HepG2 (cell line): ENCODE results near the gene EEPD1. TPM values are rescaled to one million over a fixed set of nuclear protein-coding genes. Genes with fewer than 3 reads are reported as not detected.

ENCODE experiments used
- ARID4A ChIP-seq: sonication (generic); formaldehyde crosslinking; IDR thresholded peaks from 2 replicates; pipeline ENCODE4 v1.5.0; 2020; ENCODE audit warnings: mild to moderate bottlenecking, missing genetic modification reagents, borderline replicate concordance
- ARID5B ChIP-seq: IDR thresholded peaks from 2 replicates; pipeline ENCODE4 v1.4.0; 2020; ENCODE audit warnings: mild to moderate bottlenecking, missing genetic modification reagents
- CCDC6 ChIP-seq: sonication (generic); formaldehyde crosslinking; IDR thresholded peaks from 2 replicates; pipeline ENCODE4 v1.8.1; 2022; ENCODE audit warnings: mild to moderate bottlenecking, missing genetic modification reagents, moderate library complexity
- ETV6 ChIP-seq: sonication (generic); formaldehyde crosslinking; conservative IDR thresholded peaks from 2 replicates; pipeline ENCODE4 v1.4.0; 2020; ENCODE audit warnings: missing genetic modification reagents
- HNF4G ChIP-seq, 2 experiments: sonication (generic) in 1 of 2; formaldehyde crosslinking in 1 of 2; IDR thresholded peaks; 2 replicates each; pipeline versions ENCODE4 v1.4.0 to v1.6.1; 2011 to 2020; ENCODE audit warnings: borderline replicate concordance in 2 of 2, low read depth in 2 of 2, mild to moderate bottlenecking in 2 of 2, low read length in 1 of 2, missing genetic modification reagents in 1 of 2, moderate library complexity in 1 of 2
- KDM5B ChIP-seq: sonication (generic); formaldehyde crosslinking; IDR thresholded peaks from 2 replicates; pipeline ENCODE4 v1.4.0; 2020; ENCODE audit warnings: missing genetic modification reagents, mild to moderate bottlenecking, borderline replicate concordance
- KLF11 ChIP-seq: IDR thresholded peaks from 2 replicates; pipeline ENCODE4 v1.6.1; 2016; ENCODE audit warnings: missing compliant biosample characterization
- KLF15 ChIP-seq: sonication (generic); formaldehyde crosslinking; IDR thresholded peaks from 2 replicates; pipeline ENCODE4 v1.8.1; 2023; ENCODE audit warnings: borderline replicate concordance, mild to moderate bottlenecking, inconsistent platforms, missing genetic modification reagents, mixed read lengths
- MBD4 ChIP-seq: IDR thresholded peaks from 2 replicates; pipeline ENCODE4 v1.6.1; 2012; ENCODE audit warnings: low read length, inconsistent platforms, borderline replicate concordance
- NCOA1 ChIP-seq: sonication (generic); formaldehyde crosslinking; IDR thresholded peaks from 2 replicates; pipeline ENCODE4 v1.9.0; 2021; ENCODE audit warnings: missing genetic modification reagents
- PAF1 ChIP-seq: IDR thresholded peaks from 2 replicates; pipeline ENCODE4 v1.6.1; 2016; ENCODE audit warnings: missing genetic modification reagents, missing compliant biosample characterization
- RCOR2 ChIP-seq: IDR thresholded peaks from 2 replicates; pipeline ENCODE4 v1.6.1; 2016; ENCODE audit warnings: missing biosample characterization, missing genetic modification reagents
- SNAPC2 ChIP-seq: sonication (generic); formaldehyde crosslinking; IDR thresholded peaks from 2 replicates; pipeline ENCODE4 v1.8.1; 2022; ENCODE audit warnings: mild to moderate bottlenecking, missing genetic modification reagents
- SP5 ChIP-seq: IDR thresholded peaks from 2 replicates; pipeline ENCODE4 v1.6.1; 2016; ENCODE audit warnings: low read depth, borderline replicate concordance
- TARDBP ChIP-seq: sonication (generic); formaldehyde crosslinking; IDR thresholded peaks from 2 replicates; pipeline ENCODE4 v1.8.0; 2022; ENCODE audit warnings: mild to moderate bottlenecking, missing genetic modification reagents
- TGIF2 ChIP-seq: IDR thresholded peaks from 2 replicates; pipeline ENCODE4 v1.6.1; 2016; ENCODE audit warnings: control low read depth, missing compliant biosample characterization
- ZBTB8A ChIP-seq: sonication (generic); formaldehyde crosslinking; IDR thresholded peaks from 2 replicates; pipeline ENCODE4 v1.4.0; 2020; ENCODE audit warnings: mild to moderate bottlenecking, low read depth, missing genetic modification reagents, borderline replicate concordance
- ZMAT3 ChIP-seq: sonication (generic); formaldehyde crosslinking; conservative IDR thresholded peaks from 2 replicates; pipeline ENCODE4 v1.7.0; 2021; ENCODE audit warnings: missing genetic modification reagents
- ZNF207 ChIP-seq: fragments of 450-650 bp; IDR thresholded peaks from 2 replicates; pipeline ENCODE4 v1.6.1; 2016; ENCODE audit warnings: antibody characterized with exemption, borderline replicate concordance
- ZNF724P ChIP-seq: sonication (generic); formaldehyde crosslinking; IDR thresholded peaks from 2 replicates; pipeline ENCODE4 v1.8.0; 2022; ENCODE audit warnings: missing genetic modification reagents, borderline replicate concordance
- ZNF75D ChIP-seq: sonication (generic); formaldehyde crosslinking; IDR thresholded peaks from 2 replicates; pipeline ENCODE4 v1.8.1; 2023; ENCODE audit warnings: missing genetic modification reagents, mild to moderate bottlenecking, borderline replicate concordance
- polyA plus RNA-seq, 8 experiments: library from polyadenylated mRNA; depleted of rRNA in 3 of 8; stranded (reverse) in 7 of 8; unstranded in 1 of 8; fragments of >200 nt; fragmentation: Illumina TruSeq in 4 of 8; extraction: Trizol in 4 of 8; gene quantifications; 2 replicates each; pipeline versions ENCODE4 v1.2.1 to v1.2.3, GENCODE V29; 2011 to 2016; ENCODE audit warnings: low read depth in 4 of 8, missing spikeins in 1 of 8, mixed read lengths in 1 of 8; ENCODE audit not compliant: insufficient read depth in 1 of 8
- total RNA-seq, 5 experiments: library from RNA; depleted of rRNA; stranded (reverse); fragments of >200 nt; fragmentation: Illumina TruSeq; extraction: Trizol; gene quantifications; 2 replicates each; pipeline ENCODE4 v1.2.3, GENCODE V29; 2016; ENCODE audit warnings: low read depth in 1 of 5
- TF ChIP-seq, protein P1 (sequence below): sonication (generic); formaldehyde crosslinking; IDR thresholded peaks from 2 replicates; pipeline ENCODE4 v1.4.0; 2020; ENCODE audit warnings: low read depth, mild to moderate bottlenecking, missing genetic modification reagents

EEPD1 gene
- total and polyA plus RNA-seq, 2 of the 13 experiments (the other 11 are each of a cell fraction or from before 2014, with no cell fraction given): 10.1 to 16.4 TPM

DNA sequence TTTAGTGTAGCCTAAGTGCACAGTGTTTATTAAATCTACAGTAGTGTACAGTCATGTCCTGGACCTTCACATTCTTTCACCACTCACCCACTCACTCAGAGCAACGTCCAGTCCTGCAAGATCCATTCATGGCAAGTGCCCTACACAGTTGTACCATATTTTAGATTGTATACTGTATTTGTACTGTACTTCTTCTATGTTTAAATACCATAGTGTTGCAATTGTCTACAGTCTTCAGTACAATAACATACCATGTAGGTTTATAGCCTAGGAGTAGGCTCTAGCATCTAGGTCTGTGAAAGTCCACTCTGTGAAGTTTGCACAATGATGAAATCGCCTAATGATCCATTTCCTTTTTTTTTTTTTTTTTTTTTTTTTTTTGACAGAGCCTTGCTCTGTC lies 12.0 kb downstream of the EEPD1 start (continued):
- TF ChIP-seq, protein P1, sequence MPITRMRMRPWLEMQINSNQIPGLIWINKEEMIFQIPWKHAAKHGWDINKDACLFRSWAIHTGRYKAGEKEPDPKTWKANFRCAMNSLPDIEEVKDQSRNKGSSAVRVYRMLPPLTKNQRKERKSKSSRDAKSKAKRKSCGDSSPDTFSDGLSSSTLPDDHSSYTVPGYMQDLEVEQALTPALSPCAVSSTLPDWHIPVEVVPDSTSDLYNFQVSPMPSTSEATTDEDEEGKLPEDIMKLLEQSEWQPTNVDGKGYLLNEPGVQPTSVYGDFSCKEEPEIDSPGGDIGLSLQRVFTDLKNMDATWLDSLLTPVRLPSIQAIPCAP (CRISPR knock-in tag): no peak
- TF ChIP-seq SP5 (CRISPR knock-in tag) (no peak), ARID5B (CRISPR knock-in tag) (peak; percentile 84), ZNF724P (CRISPR knock-in tag) (no peak), HNF4G (IDR thresholded peaks at IDR 0.05; ENCODE audit: borderline replicate concordance, low read depth, low read length) (0 out of 2 replicates have a peak, but pooled peaks have one; percentile 46), HNF4G (CRISPR knock-in tag; IDR thresholded peaks at IDR 0.05; ENCODE audit: borderline replicate concordance, low read depth) (no peak), ZMAT3 (CRISPR knock-in tag) (no peak), MBD4 (no peak), CCDC6 (no peak), PAF1 (no peak), TARDBP (CRISPR knock-in tag) (no peak), ZNF207 (no peak), ARID4A (CRISPR knock-in tag) (no peak), RCOR2 (CRISPR knock-in tag) (peak; percentile 84; the same call in 1 of the 2 replicates), SNAPC2 (CRISPR knock-in tag) (no peak), ZNF75D (CRISPR knock-in tag) (no peak), TGIF2 (CRISPR knock-in tag) (0 out of 2 replicates have a peak, but pooled peaks have one; percentile 41), KDM5B (CRISPR knock-in tag) (no peak), KLF11 (CRISPR knock-in tag) (no peak), KLF15 (no peak), NCOA1 (CRISPR knock-in tag) (no peak), ZBTB8A (CRISPR knock-in tag) (no peak), ETV6 (CRISPR knock-in tag) (no peak)
